Lower leg skin (tissue), 3 donors: Measurements from ENCODE around the gene ALDH1A3.

Experiments
- CTCF ChIP-seq, 3 donors: fragments of 450-650 bp; IDR thresholded peaks; one replicate each; pipeline ENCODE4 v1.5.1; 2016; ENCODE audit warnings: antibody characterized with exemption in 3 of 3, mild to moderate bottlenecking in 3 of 3, moderate library complexity in 2 of 3
- POLR2A ChIP-seq, 2 donors: fragments of 450-650 bp; IDR thresholded peaks; one replicate each; pipeline ENCODE4 v1.6.1; 2016 to 2017; ENCODE audit warnings: antibody characterized with exemption in 2 of 2, mild to moderate bottlenecking in 1 of 2, moderate library complexity in 1 of 2

- TF ChIP-seq CTCF (IDR thresholded peaks at IDR 0.05) (no peak), POLR2A (IDR thresholded peaks at IDR 0.05) (no peak)
Observed at GRCh38 chr15:100841426-100841825, 38.2 kb upstream of the ALDH1A3 start.
